AG09309 (cell line): ENCODE data around the gene NDST1.

Experiments used
- DNase-seq: peaks from one replicate; pipeline ENCODE4 v3.0.0-alpha.2; 2010; ENCODE audit warnings: low read depth
- H3K4me3 ChIP-seq: 2 replicates; pipeline ENCODE4 v1.5.1; 2011; ENCODE audit warnings: mild to moderate bottlenecking, low read depth, low read length, moderate library complexity; ENCODE audit not compliant: control insufficient read depth
- CTCF ChIP-seq: IDR thresholded peaks from 2 replicates; pipeline ENCODE4 v1.5.1; 2011; ENCODE audit warnings: mild to moderate bottlenecking, low read depth, low read length, inconsistent platforms; ENCODE audit not compliant: insufficient read depth, control insufficient read depth; ENCODE audit errors: missing control alignments

NDST1 gene

GRCh38 chr5:150545246-150545645 lies 37.3 kb downstream of the NDST1 start:
- no peak for TF ChIP-seq CTCF
- no peak overlapping the region for H3K4me3 ChIP-seq
- DNase-seq: no peak

GRCh38 chr5:150548123-150548522 lies 40.2 kb downstream of the NDST1 start:
- no peak overlapping the region for H3K4me3 ChIP-seq
- no peak for TF ChIP-seq CTCF
- DNase-seq: no peak

DNA sequence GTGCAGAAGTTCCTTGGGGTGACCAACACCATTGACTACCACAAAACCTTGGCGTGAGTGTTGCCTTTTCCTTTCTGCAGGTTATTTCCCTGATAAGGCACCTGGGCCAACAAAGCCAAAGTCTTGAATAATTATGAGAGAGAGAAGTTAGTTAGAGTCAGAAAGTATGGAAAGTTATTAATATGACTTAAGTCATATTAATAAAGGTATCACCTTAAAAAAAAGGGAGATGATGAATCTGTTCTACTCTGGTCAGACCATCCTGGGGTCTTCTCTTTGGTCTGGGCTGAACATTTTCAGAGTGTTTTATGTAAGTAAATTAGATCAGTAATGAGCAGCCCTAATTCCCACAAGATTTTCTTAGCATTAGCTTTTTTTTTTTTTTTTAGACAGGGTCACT lies 41.8 kb downstream of the NDST1 start:
- H3K4me3 ChIP-seq: no peak overlapping the region
- TF ChIP-seq CTCF: no peak
- DNase-seq: no peak

- H3K4me3 ChIP-seq: no peak overlapping the region
- no peak for TF ChIP-seq CTCF
- DNase-seq: no peak
Measured at GRCh38 chr5:150550286-150550685, 42.4 kb downstream of the NDST1 start.

- no peak overlapping the region for H3K4me3 ChIP-seq
- no peak for DNase-seq
- no peak for TF ChIP-seq CTCF
Measured at GRCh38 chr5:150551066-150551465, 43.1 kb downstream of the NDST1 start.

- no peak for DNase-seq
- H3K4me3 ChIP-seq: no peak overlapping the region
- no peak for TF ChIP-seq CTCF
Measured at GRCh38 chr5:150553402-150553801, 45.5 kb downstream of the NDST1 start.

DNA sequence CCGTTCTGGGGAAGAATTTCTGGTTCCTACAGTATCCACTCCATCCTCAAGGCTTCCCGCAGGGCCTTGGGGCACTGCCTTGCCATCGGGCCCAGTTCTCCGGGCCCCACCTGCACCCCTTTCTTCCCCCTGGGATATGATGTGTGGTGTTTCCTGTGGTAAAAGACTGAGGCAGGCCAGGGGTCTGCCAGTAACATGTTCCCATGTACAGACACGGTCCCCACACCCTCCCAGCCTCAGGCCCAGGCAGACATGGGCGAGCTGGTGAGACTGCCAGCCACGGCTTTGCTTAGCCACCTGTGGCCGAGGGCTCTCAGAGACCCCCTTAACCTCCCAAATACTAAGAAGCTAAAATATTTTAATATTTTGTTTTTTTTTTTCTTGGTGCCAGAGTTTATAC lies 46.0 kb downstream of the NDST1 start:
- TF ChIP-seq CTCF: no peak
- DNase-seq: no peak
- H3K4me3 ChIP-seq: no peak overlapping the region
